Cardiac fibroblast (primary cell): Measurements from ENCODE around the gene CMYA5.

ENCODE experiments used
- DNase-seq, 2 donors: peaks; one replicate each; pipeline versions ENCODE4 v3.0.0 to v3.0.0-alpha.2; 2010; ENCODE audit warnings: low read depth in 2 of 2
- H3K4me3 ChIP-seq, 2 donors: replicated peaks in 1 of 2; 1 replicate in 1 of 2; 2 replicates in 1 of 2; pipeline ENCODE4 v1.5.1; 2011; ENCODE audit warnings: low read depth in 2 of 2, low read length in 2 of 2, mild to moderate bottlenecking in 2 of 2, moderate library complexity in 1 of 2
- TF ChIP-seq, protein P1 (sequence below): IDR thresholded peaks from one replicate; pipeline ENCODE4 v1.5.1; 2011; ENCODE audit warnings: low read depth, mild to moderate bottlenecking, low read length, inconsistent platforms

CMYA5 gene

GRCh38 chr5:79798893-79799590, 109.4 kb downstream of the CMYA5 start:
- TF ChIP-seq, protein P1, sequence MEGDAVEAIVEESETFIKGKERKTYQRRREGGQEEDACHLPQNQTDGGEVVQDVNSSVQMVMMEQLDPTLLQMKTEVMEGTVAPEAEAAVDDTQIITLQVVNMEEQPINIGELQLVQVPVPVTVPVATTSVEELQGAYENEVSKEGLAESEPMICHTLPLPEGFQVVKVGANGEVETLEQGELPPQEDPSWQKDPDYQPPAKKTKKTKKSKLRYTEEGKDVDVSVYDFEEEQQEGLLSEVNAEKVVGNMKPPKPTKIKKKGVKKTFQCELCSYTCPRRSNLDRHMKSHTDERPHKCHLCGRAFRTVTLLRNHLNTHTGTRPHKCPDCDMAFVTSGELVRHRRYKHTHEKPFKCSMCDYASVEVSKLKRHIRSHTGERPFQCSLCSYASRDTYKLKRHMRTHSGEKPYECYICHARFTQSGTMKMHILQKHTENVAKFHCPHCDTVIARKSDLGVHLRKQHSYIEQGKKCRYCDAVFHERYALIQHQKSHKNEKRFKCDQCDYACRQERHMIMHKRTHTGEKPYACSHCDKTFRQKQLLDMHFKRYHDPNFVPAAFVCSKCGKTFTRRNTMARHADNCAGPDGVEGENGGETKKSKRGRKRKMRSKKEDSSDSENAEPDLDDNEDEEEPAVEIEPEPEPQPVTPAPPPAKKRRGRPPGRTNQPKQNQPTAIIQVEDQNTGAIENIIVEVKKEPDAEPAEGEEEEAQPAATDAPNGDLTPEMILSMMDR, result no peak
- no peak overlapping the region for H3K4me3 ChIP-seq
- DNase-seq, result no peak

DNA sequence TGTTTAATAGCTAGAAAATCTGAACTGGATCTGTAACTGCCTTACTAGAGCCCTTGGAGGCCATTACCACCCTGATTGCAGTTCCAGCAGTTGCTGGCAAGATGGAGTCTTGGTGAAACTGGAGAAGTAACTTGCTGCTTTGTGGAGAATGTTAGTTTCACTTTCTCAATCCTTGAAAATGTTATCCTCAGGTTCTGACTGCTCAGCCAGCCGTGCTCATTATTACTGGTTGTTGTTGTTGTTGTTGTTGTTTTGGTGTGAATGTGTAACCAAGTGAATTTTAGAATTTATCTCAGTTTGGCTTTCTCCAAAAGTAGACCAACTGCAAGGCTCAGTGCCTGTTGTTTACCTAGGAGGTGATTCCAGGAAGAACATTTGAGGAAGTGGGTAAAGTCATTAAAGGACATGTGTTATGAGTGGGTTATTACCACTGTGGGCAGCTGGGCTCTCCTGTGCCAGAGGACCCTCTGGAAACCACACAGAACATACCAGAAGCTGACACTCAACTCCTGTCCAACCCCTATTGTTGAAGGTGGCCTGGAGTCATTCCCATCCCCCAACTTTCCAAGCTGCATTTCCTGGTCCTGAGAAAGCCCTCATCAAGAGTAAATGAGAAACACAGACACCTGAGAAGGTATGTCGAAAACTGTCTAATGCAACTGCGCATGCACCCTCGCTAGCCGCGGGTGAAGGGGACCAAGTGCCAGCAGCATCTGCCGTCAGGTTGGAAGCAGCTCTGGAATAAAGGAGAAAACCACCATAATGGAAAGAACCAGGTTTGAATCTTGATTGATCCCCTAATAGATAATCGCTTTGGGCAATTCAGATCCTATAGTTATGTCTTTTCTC, 111.6 kb downstream of the CMYA5 start:
- no peak overlapping the region for H3K4me3 ChIP-seq
- TF ChIP-seq, protein P1, result no peak
- peak in 1 of 2 donors; percentile 21 for DNase-seq

GRCh38 chr5:79802406-79802805, 112.8 kb downstream of the CMYA5 start:
- H3K4me3 ChIP-seq, result no peak overlapping the region
- DNase-seq, result no peak
- TF ChIP-seq, protein P1, result no peak

- TF ChIP-seq, protein P1, result no peak
Observed at GRCh38 chr5:79803007-79803406, 113.4 kb downstream of the CMYA5 start.

DNA sequence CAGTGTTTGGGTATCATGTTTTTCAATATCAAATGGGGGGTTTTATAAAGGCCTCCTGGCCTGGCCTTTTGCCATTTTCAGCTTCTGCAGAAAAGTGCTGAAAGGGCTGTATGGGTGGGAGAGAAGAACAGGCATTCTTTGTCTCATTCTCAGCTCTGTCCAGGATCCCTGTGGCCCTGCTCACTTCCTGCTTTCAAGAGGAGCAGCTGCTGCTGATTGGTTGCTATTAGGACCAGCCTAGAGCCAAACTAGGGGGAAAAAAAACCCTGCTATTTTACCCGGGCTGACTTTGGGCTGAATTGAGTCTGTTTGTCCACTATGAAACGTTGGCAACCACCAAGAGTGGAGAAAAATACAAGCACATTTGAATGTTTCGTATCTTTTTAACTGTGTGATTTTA, 117.1 kb downstream of the CMYA5 start:
- peak; percentile 6 to 27 for DNase-seq
- TF ChIP-seq, protein P1, result no peak
- H3K4me3 ChIP-seq, result no peak overlapping the region

More at GRCh38 chr5:79803007-79803406, 113.4 kb downstream of the CMYA5 start:
- no peak for DNase-seq
- H3K4me3 ChIP-seq, result no peak overlapping the region

DNA sequence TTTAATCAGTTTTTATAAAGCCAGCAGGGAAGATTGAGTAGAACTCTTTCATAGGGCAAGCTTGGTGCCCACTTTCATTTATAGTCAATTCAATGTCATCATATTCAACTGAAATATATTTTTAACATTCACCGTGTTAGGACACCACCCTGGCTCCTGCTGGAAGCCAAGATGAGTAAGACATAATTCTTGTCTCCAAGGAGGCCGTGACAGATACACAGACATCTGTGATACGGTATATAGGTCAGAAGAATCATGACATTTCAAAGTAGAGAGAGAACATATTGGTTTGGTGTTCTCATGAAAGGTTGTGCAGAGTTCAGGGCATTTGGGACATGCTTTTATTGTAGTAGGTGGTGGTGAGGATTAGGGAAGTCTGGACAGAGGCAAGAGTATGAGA, 120.1 kb downstream of the CMYA5 start:
- H3K4me3 ChIP-seq, result no peak overlapping the region
- DNase-seq, result no peak
- TF ChIP-seq, protein P1, result no peak
